NCI-H2196 treated with DMSO at 0.1 percent for 48 hours (cell line): Measurements from ENCODE around the gene PI4K2A.
"Not testable (repeated sequence)": the region's sequence is repeated elsewhere in the genome, so short reads cannot be mapped to it uniquely, and the experiment has no call there.

ENCODE experiments used
- DNase-seq: peaks from one replicate; lab custom pipeline; 2025; ENCODE audit not compliant: unreplicated experiment; lab: John Stamatoyannopoulos, UW

Gene PI4K2A

GRCh38 chr10:97631098-97631497, 9.4 kb upstream of the PI4K2A start:
- DNase-seq = no peak

DNA sequence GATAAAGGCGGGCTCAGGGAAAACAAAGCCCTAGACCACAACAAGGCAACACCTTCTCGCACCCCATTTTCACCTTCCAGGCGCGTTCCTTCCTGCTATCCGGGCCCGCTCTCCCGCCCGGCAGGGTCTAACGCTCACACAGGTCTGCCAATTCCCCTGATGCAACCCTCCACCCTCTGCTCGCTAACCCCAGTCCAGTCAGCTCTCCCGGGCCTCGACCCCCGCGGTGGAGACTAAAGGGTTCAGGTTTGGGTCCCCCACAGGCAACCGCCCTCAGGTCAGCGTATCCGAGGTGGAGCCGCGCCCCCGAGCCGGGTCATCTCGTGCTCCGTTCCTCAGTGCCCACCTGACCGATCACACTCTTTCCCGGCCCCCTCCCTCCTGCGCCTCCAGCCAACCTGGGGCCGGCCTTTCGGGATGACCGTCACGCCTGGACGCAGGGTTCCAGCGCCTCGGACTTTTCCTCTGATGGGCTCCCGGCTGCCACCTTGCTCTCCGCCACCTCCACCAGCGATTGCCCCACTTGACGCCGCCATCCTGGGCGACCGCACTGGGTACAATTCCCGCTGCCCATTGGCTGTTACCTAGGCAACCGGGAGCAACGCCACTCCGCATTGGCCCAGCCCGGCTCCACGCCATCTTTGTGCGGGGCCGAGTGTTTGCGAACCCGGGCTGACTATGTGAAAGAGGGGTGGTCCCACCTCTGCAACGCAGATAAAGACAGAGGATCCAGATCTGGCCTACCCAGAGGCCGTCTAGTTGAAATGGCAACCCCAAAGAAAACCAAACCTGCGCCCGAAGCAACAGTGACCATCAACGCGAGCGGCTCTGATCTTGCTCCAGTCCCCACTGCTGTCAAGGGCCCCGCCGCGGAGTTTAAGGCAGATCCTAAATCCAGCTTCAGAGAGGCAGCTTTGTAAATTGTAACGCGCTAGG, 7.3 kb upstream of the PI4K2A start, which contains the start of gene MORN4:
Gene MORN4, minus strand, starts transcription at position 552 of the 936 bp plus-strand sequence. CDS start 13,847 bp downstream, outside the sequence.
- DNase-seq = peak; percentile 72

DNA sequence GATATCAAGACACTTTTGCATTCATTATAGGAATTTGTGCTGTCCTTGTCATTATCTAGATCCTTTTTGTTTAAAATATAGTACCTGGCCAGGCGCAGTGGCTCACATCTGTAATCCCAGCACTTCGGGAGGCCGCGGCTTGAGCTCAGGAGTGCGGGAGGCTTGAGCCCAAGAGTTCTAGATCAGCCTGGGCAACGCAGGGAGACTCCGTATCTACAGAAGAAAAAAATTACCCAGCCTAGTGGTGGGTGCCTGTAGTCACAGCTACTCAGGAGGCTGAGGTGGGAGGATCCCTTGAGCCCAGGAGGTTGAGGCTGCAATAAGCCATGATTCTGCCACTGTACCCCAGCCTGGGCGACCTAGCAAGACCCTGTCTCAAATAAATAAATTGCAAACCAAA, 6.5 kb upstream of the PI4K2A start:
- no peak for DNase-seq

GRCh38 chr10:97635577-97635976, 4.9 kb upstream of the PI4K2A start:
- DNase-seq = no peak

DNA sequence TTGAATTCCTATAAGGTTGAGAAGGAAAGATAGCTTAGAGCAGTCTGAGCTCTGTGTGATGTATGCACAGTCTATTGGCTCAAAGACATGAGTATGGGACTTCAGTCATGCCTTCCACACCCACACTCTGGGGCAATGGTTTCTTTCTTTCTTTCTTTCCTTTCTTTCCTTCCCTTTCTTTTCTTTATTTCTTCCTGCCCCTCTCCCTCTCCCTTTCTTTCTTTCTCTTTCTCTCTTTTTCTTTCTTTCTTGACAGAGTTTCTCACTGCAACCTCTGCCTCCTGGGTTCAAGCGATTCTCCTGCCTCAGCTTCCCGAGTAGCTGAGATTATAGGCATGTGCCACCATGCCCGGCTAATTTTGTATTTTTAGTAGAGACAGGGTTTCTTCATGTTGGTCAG, 1.4 kb upstream of the PI4K2A start:
- not testable (repeated sequence) for DNase-seq

DNA sequence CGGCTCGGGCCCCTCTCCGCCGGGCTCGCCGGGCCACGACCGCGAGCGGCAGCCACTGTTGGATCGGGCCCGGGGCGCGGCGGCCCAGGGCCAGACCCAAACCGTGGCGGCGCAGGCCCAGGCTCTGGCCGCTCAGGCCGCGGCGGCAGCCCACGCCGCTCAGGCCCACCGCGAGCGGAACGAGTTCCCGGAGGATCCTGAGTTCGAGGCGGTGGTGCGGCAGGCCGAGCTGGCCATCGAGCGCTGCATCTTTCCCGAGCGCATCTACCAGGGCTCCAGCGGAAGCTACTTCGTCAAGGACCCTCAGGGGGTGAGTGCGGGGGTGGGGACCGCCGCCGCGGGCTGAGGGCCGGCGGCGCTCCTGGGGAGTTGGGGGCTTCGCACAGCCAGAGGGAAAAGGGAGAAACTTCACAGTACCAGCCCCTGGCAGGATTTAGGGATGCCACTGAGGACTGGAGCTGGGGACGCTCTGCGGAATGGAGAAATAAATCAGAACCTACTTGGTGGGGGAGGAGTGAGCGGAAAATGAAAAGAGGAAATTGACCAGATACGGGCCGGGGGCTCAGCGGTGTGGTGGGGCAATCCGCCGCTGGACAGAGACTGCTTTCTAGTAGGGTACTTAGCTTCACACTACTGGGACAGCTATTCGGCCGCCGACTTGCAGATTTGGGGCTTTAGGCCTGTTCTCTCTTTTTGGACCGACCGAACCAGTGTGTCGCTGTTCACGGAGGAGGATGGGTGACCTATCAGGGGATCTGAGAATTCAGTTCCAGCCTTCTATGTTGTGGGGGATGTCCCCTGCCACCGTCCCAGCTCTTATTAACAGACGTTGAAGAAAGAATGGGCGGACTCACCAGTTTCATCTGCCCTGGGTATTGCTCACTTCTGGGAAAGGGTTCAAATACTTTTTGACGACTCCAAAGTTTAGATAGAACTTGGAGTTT, 669 bp downstream of the PI4K2A start:
- DNase-seq = no peak

DNA sequence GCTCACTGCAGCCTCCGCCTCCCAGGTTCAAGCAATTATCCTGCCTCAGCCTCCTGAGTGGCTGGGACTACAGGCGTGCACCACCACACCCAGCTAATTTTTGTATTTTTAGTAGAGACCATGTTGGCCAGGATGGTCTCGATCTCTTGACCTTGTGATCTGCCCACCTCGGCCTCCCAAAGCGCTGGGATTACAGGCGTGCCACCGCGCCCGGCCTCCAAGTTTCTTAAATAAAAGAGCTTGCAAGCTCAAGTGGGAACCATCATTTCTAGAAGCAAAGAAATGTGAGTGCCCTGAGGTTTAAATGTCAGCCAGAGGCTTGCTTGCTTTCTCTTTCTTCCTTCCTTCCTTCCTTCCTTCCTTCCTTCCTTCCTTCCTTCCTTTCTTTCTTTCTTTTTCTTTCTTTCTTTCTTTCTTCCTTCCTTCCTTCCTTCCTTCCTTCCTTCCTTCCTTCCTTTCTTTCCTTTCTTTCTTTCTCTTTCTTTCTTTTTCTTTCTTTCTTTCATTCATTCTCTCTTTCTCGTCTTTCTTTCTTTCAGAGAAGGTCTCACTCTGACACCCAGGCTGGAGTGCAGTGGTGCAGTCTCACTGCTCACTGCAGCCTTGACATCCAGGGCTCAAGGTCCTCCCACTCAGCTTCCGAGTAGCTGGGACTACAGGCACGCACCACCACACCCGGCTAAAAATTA, 2.1 kb downstream of the PI4K2A start:
- not testable (repeated sequence) for DNase-seq

DNA sequence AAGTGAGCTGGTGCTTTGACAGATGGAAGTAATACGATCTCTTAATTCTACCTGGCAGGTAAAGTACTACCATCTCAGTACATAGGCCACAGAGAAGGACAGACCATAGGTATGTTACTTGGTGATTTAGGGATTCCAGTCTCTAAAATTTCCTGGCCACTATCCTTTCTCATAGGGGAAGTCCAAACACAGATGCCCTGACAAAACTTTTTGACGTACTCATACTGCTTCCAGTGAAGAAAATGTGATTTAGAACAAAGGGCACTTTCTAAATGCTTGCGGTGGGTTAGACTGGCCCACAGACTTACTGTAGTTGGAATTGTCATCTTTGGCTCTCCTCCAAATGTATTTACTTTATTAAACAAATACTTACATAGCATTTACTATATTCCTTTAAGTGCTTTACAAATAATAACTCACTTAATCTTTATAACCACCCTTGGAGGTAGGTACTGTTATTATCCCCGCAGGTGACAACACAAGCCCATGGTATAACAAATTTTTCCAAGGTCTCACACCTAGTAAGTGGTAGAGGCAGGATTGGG, 3.0 kb downstream of the PI4K2A start:
- DNase-seq = no peak

GRCh38 chr10:97644936-97645335, 4.5 kb downstream of the PI4K2A start:
- no peak for DNase-seq

- DNase-seq = no peak
Observed at GRCh38 chr10:97647556-97647955, 7.1 kb downstream of the PI4K2A start.

GRCh38 chr10:97648562-97649404, 8.3 kb downstream of the PI4K2A start:
- DNase-seq = peak; percentile 16

DNA sequence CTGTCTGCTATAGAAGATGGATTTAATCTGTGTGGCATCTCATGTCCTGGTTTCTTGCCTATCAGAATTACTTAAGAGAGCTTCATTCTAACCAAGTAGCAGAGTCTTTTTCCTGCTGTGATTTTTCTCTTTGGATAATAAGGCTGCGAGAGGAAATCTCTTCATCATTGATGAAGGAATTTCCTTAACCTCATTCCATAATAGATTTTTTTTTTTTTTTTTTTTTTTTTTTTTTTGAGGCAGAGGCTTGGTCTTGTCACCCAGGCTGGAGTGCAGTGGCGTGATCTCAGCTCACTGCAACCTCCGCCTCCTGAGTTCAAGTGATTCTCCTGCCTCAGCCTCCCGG, 8.9 kb downstream of the PI4K2A start:
- not testable (repeated sequence) for DNase-seq

GRCh38 chr10:97650726-97651125, 10.3 kb downstream of the PI4K2A start:
- DNase-seq = no peak

- no peak for DNase-seq
Observed at GRCh38 chr10:97651773-97652172, 11.3 kb downstream of the PI4K2A start.

DNA sequence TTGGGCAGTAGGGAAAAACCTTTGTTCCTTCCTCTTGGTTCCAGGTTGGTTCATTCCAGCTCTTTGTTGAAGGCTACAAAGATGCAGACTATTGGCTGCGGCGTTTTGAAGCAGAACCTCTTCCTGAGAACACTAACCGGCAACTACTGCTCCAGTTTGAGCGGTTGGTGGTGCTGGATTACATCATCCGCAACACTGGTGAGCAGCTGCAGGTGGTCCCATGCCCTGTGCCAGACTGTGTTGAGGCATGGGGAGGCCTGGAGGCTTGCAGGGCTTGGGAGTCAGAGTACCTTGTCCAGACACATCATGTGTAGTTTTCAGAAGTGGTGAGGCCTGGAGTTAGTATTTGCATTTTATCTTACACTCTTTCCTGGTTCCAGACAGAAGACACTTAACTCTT, 16.3 kb downstream of the PI4K2A start:
- no peak for DNase-seq

GRCh38 chr10:97659589-97659988, 19.1 kb downstream of the PI4K2A start:
- no peak for DNase-seq

GRCh38 chr10:97664282-97664850, 23.9 kb downstream of the PI4K2A start:
- no peak for DNase-seq

DNA sequence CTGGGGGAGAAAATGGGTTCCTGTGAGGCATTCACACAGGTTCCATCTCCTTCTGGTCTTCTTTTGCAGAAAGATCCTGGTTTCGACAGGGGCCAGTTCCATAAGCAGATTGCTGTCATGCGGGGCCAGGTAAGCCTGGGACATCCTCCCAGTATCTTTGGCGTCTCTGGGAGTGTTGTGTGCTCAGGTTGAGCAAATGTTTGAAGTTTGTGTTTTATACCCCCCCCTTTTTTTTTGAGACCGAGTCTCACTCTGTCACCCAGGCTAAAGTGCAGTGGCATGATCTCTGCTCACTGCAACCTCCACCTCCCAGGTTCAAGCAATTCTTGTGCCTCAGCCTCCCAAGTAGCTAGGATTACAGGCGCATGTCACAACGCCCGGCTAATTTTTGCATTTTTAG, 26.5 kb downstream of the PI4K2A start:
- no peak for DNase-seq

- DNase-seq = no peak
Observed at GRCh38 chr10:97667463-97667862, 27.0 kb downstream of the PI4K2A start.

GRCh38 chr10:97669571-97669970, 29.1 kb downstream of the PI4K2A start:
- DNase-seq = no peak
